Left ventricle myocardium inferior (tissue), 1 donor: ENCODE data around the gene SLC22A12. TPM values are rescaled to one million over a fixed set of nuclear protein-coding genes. Genes with fewer than 3 reads are reported as not detected.
"Not testable (repeated sequence)": the region's sequence is repeated elsewhere in the genome, so short reads cannot be mapped to it uniquely, and the experiment has no call there.

Experiments
- DNase-seq: peaks from one replicate; pipeline ENCODE4 v3.0.0-alpha.2; 2020
- H3K27ac ChIP-seq: fragments of 200-600 bp; replicated peaks from 2 replicates; pipeline ENCODE4 v1.8.0; 2021
- H3K27me3 ChIP-seq: fragments of 200-600 bp; 2 replicates; pipeline ENCODE4 v1.8.0; 2021; ENCODE audit warnings: low read depth
- H3K36me3 ChIP-seq: fragments of 200-600 bp; 2 replicates; pipeline ENCODE4 v1.8.0; 2021
- H3K4me1 ChIP-seq: fragments of 200-600 bp; 2 replicates; pipeline ENCODE4 v1.8.0; 2021
- H3K4me3 ChIP-seq: fragments of 200-600 bp; 2 replicates; pipeline ENCODE4 v1.8.0; 2021; ENCODE audit warnings: mild to moderate bottlenecking, moderate library complexity
- H3K9me3 ChIP-seq: fragments of 200-600 bp; replicated peaks from 2 replicates; pipeline ENCODE4 v1.8.0; 2021
- intact Hi-C: fragments of 100-400 bp; cut with micrococcal nuclease; formaldehyde crosslinking; loops from one replicate; pipeline ENCODE4 v1.11.0; 2022
- total RNA-seq: library from RNA; stranded (reverse); fragmentation: NEBNext Ultra II Directional; extraction: Animal tissue kit (Norgen Biotek cat#: 25700); gene quantifications from one replicate; pipeline ENCODE4 v1.2.1, GENCODE V29; 2021
- TF ChIP-seq, protein P1 (sequence below): fragments of 200-600 bp; IDR thresholded peaks from 2 replicates; pipeline ENCODE4 v1.8.0; 2021; ENCODE audit warnings: antibody characterized with exemption, mild to moderate bottlenecking, borderline replicate concordance
- donor health status: DM: no; HTN: yes; CAD: no; lungs with severe emphysema.

The SLC22A12 gene
- total RNA-seq, 1 donor from 2014 or later = not detected

DNA sequence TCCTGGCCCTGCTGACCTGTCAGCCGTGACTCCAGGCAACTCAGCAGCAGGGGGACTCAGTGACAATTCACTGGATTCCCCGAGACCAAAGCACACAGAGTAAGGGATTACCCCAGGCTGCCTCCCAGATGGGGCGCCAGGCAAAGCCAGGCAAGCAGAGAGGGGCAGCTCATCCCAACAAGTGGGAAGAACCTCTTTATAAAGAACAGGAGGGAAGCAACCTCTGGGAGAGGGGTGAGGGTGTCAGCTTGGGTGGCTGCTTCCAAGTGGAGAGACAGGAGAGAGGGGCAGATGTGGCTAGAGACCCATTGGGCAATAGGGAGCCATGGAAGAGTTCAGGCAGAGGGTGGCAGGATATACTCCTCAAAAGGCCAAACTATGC lies 1.2 kb downstream of the SLC22A12 start:
- intact Hi-C loops = no loop called here
- Histone ChIP-seq H3K36me3 (no peaks in the 10 kb centered on the region), H3K4me1 (no peaks in the 10 kb centered on the region), H3K9me3 (peaks cover 24% of the 10 kb centered on the region), H3K27ac (no peak overlapping the region), H3K27me3 (peaks cover 35% of the 10 kb centered on the region), H3K4me3 (no peak overlapping the region)
- TF ChIP-seq, protein P1, sequence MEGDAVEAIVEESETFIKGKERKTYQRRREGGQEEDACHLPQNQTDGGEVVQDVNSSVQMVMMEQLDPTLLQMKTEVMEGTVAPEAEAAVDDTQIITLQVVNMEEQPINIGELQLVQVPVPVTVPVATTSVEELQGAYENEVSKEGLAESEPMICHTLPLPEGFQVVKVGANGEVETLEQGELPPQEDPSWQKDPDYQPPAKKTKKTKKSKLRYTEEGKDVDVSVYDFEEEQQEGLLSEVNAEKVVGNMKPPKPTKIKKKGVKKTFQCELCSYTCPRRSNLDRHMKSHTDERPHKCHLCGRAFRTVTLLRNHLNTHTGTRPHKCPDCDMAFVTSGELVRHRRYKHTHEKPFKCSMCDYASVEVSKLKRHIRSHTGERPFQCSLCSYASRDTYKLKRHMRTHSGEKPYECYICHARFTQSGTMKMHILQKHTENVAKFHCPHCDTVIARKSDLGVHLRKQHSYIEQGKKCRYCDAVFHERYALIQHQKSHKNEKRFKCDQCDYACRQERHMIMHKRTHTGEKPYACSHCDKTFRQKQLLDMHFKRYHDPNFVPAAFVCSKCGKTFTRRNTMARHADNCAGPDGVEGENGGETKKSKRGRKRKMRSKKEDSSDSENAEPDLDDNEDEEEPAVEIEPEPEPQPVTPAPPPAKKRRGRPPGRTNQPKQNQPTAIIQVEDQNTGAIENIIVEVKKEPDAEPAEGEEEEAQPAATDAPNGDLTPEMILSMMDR = no peak
- DNase-seq = no peak

DNA sequence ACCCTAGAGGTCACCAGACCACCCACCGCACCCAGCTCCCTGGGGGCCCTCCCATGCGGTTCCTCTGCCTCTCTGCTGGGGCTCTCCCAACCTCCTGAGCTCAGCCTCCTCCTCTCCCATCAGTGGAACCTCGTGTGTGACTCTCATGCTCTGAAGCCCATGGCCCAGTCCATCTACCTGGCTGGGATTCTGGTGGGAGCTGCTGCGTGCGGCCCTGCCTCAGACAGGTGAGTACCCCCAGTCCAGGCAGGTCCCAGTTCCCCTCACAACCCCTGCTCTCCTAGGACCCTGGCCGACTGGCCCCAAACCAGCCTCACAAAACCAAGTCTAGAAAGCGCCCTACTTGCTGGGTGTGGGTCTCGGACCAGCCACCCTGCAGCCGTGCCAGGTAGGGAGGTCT lies 1.6 kb downstream of the SLC22A12 start:
- DNase-seq = no peak
- TF ChIP-seq, protein P1 = no peak
- intact Hi-C loops = no loop called here
- H3K27me3 ChIP-seq = peaks cover 35% of the 10 kb centered on the region
- no peak overlapping the region for H3K4me3 ChIP-seq
- H3K36me3 ChIP-seq = no peaks in the 10 kb centered on the region
- H3K4me1 ChIP-seq = no peaks in the 10 kb centered on the region
- peaks cover 20% of the 10 kb centered on the region for H3K9me3 ChIP-seq
- no peak overlapping the region for H3K27ac ChIP-seq

DNA sequence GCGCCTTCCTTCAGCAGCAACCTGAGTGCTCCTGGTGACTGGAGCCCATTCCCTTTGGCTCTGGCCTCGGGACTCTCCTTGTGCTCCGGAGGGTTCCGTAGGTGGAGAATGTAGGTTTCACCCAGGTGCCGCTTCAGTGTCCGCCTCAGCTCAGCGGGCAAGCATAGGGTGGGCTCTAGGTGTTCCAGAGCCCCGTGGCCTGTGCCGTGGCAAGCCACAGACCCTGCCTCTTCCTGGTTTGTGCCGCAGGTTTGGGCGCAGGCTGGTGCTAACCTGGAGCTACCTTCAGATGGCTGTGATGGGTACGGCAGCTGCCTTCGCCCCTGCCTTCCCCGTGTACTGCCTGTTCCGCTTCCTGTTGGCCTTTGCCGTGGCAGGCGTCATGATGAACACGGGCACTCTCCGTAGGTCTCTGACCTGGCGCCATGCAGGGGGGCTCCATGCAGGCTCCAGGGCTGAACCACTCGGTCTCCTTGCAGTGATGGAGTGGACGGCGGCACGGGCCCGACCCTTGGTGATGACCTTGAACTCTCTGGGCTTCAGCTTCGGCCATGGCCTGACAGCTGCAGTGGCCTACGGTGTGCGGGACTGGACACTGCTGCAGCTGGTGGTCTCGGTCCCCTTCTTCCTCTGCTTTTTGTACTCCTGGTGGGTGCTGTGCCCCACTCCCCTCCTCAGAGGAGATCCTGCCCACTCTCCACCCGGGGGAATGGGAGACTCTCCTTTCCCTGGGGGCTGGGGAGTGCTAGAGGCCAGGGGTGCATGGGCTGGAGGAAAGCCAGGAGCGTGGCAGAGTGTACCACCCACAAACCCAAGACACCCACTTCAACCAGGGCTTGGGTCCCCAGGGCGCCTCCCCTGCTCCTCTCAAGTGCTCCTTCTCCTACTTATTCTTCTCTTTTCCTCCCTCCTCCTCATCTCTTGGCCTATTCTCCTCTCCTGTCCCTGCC lies 2.4 kb downstream of the SLC22A12 start:
- Histone ChIP-seq H3K9me3 (peaks cover 12% of the 10 kb centered on the region), H3K4me1 (no peaks in the 10 kb centered on the region), H3K27ac (no peak overlapping the region), H3K4me3 (no peak overlapping the region), H3K27me3 (peaks cover 36% of the 10 kb centered on the region), H3K36me3 (no peaks in the 10 kb centered on the region)
- intact Hi-C loops = no loop called here
- no peak for DNase-seq
- TF ChIP-seq, protein P1 = no peak

DNA sequence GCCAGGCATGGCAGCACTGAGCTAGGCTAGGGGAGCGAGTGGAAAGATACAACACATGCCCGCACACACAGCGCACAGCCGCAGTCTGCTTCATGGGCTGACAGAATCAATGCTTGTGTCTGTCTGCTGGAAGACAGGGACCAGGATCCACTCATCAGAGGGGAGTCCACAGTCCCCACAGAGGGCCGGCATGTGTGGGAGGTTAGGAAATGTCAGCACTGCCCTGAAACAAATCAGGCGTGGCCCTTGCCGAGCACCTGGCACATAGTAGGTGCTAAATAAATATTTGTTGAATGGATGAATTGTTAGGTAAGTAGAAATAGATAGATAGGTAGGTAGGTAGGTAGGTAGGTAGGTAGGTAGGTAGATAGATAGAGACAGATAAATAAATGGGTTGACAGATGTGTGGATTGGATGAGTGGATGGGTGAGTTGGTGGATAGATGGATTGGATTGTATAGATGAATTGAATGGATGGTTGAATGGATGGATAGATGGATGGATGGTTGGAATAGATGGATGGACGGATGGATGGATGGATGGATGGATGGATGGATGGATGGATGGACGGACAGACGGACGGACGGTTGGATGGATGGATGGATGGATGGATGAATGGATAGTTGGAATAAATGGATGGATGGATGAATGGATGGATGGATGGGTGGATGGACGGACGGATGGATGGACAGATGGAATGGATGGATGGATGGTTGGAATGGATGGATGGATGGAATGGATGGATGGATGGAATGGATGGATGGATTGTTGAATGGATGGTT lies 3.3 kb downstream of the SLC22A12 start:
- Histone ChIP-seq H3K36me3 (no peaks in the 10 kb centered on the region), H3K27ac (no peak overlapping the region), H3K4me1 (no peaks in the 10 kb centered on the region), H3K4me3 (no peak overlapping the region), H3K27me3 (peaks cover 44% of the 10 kb centered on the region), H3K9me3 (peaks cover 3% of the 10 kb centered on the region)
- intact Hi-C loops = no loop called here
- TF ChIP-seq, protein P1 = no peak
- no peak for DNase-seq

DNA sequence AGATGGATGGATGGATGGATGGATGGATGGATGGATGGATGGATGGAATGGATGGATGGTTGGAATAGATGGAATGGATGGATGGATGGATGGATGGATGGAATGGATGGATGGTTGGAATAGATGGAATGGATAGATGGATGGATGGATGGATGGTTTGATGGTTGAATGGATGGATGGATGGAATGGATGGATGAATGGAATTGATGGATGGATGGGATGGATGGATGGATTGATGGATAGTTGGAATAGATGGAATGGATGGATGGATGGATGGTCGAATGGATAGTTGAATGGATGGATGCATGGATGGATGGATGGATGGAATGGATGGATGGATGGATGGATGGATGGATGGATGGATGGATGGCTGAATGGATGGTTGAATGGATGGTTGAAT lies 4.9 kb downstream of the SLC22A12 start:
- DNase-seq, H3K4me1 ChIP-seq, H3K4me3 ChIP-seq, intact Hi-C loops, H3K9me3 ChIP-seq, H3K27ac ChIP-seq, H3K36me3 ChIP-seq: not testable (repeated sequence)
- peaks cover 44% of the 10 kb centered on the region for H3K27me3 ChIP-seq
